SK-N-SH (cell line): ENCODE results near the gene TIMM17A. TPM values are rescaled to one million over a fixed set of nuclear protein-coding genes. Genes with fewer than 3 reads are reported as not detected.

Experiments
- CTCF ChIA-PET: fragments of 300-600, 350-600 bp; formaldehyde crosslinking; extraction: SDS; loops from one replicate; lab custom pipeline; 2021; lab: Yijun Ruan, JAX
- POLR2A ChIA-PET: fragments of 350-600 bp; sonication (Branson Sonifier 250); formaldehyde crosslinking; extraction: SDS; loops from one replicate; lab custom pipeline; 2020; ENCODE audit warnings: antibody characterized with exemption, inconsistent platforms; lab: Yijun Ruan, JAX
- DNase-seq: peaks from one replicate; pipeline ENCODE4 v3.0.0; 2012
- H2AFZ ChIP-seq: fragments of 200-600 bp; sonication (generic); 2 replicates; pipeline ENCODE4 v1.8.1; 2016; ENCODE audit warnings: antibody characterized with exemption, mild to moderate bottlenecking, low read depth
- H3F3A ChIP-seq: fragments of 200-600 bp; sonication (generic); replicated peaks from 2 replicates; pipeline ENCODE3; 2016; ENCODE audit warnings: antibody characterized with exemption, mild to moderate bottlenecking; ENCODE audit not compliant: insufficient read depth
- H3K27ac ChIP-seq, 2 experiments: fragments of 200-500 bp in 1 of 2; fragments of 200-600 bp in 1 of 2; sonication (Bioruptor generic) in 1 of 2; sonication (generic), shearing (Covaris generic) in 1 of 2; 2 replicates each; pipeline versions ENCODE4 v1.5.1 to v1.6.1; 2014 to 2016; ENCODE audit warnings: low read depth in 2 of 2, inconsistent platforms in 1 of 2, low read length in 1 of 2, mild to moderate bottlenecking in 1 of 2, mixed read lengths in 1 of 2
- H3K27me3 ChIP-seq: fragments of 200-600 bp; sonication (generic), shearing (Covaris generic); 2 replicates; pipeline ENCODE4 v1.6.1; 2016; ENCODE audit warnings: mixed run types; ENCODE audit not compliant: insufficient read depth
- H3K36me3 ChIP-seq, 2 experiments: fragments of 200-500 bp in 1 of 2; fragments of 200-600 bp in 1 of 2; sonication (Bioruptor generic) in 1 of 2; sonication (generic) in 1 of 2; replicated peaks in 1 of 2; 2 replicates each; pipeline versions ENCODE3 to v1.5.1; 2014 to 2016; ENCODE audit warnings: low read length in 1 of 2, mild to moderate bottlenecking in 1 of 2; ENCODE audit not compliant: insufficient read depth in 2 of 2, control insufficient read depth in 1 of 2
- H3K4me1 ChIP-seq, 2 experiments: fragments of 200-500 bp in 1 of 2; fragments of 200-600 bp in 1 of 2; sonication (Bioruptor generic) in 1 of 2; sonication (generic), shearing (Covaris generic) in 1 of 2; 2 replicates each; pipeline versions ENCODE4 v1.5.1 to v1.6.1; 2014 to 2016; ENCODE audit warnings: low read depth in 1 of 2, low read length in 1 of 2, mixed run types in 1 of 2; ENCODE audit not compliant: insufficient read depth in 2 of 2, control insufficient read depth in 1 of 2
- H3K4me2 ChIP-seq: fragments of 200-600 bp; sonication (generic), shearing (Covaris generic); 2 replicates; pipeline ENCODE4 v1.6.1; 2017; ENCODE audit warnings: mixed run types
- H3K4me3 ChIP-seq, 2 experiments: fragments of 200-500 bp in 1 of 2; fragments of 200-600 bp in 1 of 2; sonication (Bioruptor generic) in 1 of 2; sonication (generic), shearing (Covaris generic) in 1 of 2; 2 replicates each; pipeline versions ENCODE4 v1.5.1 to v1.8.1; 2014 to 2016; ENCODE audit warnings: low read depth in 2 of 2, inconsistent platforms in 1 of 2, low read length in 1 of 2, mild to moderate bottlenecking in 1 of 2, mixed read lengths in 1 of 2, moderate library complexity in 1 of 2
- H3K79me2 ChIP-seq: fragments of 200-600 bp; sonication (generic); 2 replicates; pipeline ENCODE4 v1.8.1; 2017; ENCODE audit warnings: mild to moderate bottlenecking; ENCODE audit not compliant: insufficient read depth
- H3K9ac ChIP-seq: fragments of 200-600 bp; sonication (generic); 2 replicates; pipeline ENCODE4 v1.6.1; 2017; ENCODE audit warnings: mixed run types
- H3K9me2 ChIP-seq: fragments of 200-600 bp; sonication (generic); 2 replicates; pipeline ENCODE4 v1.6.1; 2017; ENCODE audit warnings: mixed run types
- H3K9me3 ChIP-seq: fragments of 200-600 bp; sonication (generic); 2 replicates; pipeline ENCODE4 v1.6.1; 2017; ENCODE audit warnings: mixed run types, mild to moderate bottlenecking, moderate library complexity
- H4K20me1 ChIP-seq: fragments of 200-600 bp; sonication (generic); 2 replicates; pipeline ENCODE4 v1.6.1; 2017; ENCODE audit warnings: mild to moderate bottlenecking, mixed run types; ENCODE audit not compliant: insufficient read depth
- CHD2 ChIP-seq: fragments of 150-350 bp; IDR thresholded peaks from 2 replicates; pipeline ENCODE4 v1.6.1; 2018; ENCODE audit warnings: low read length; ENCODE audit not compliant: partially characterized antibody
- EZH2phosphoT487 ChIP-seq: fragments of 200-600 bp; sonication (generic); IDR thresholded peaks from 2 replicates; pipeline ENCODE4 v1.6.1; 2017; ENCODE audit warnings: low read depth, mixed run types, mild to moderate bottlenecking, antibody characterized with exemption, moderate library complexity, borderline replicate concordance
- GABPA ChIP-seq: IDR thresholded peaks from 2 replicates; pipeline ENCODE4 v1.4.0; 2012; ENCODE audit warnings: low read depth, mild to moderate bottlenecking
- GATA2 ChIP-seq: sonication (generic); formaldehyde crosslinking; IDR thresholded peaks from 2 replicates; pipeline ENCODE4 v1.5.0; 2020; ENCODE audit warnings: mild to moderate bottlenecking, missing genetic modification reagents
- MAX ChIP-seq: IDR thresholded peaks from 2 replicates; pipeline ENCODE4 v1.4.0; 2012; ENCODE audit warnings: low read depth
- MXI1 ChIP-seq: IDR thresholded peaks from 2 replicates; pipeline ENCODE4 v1.6.1; 2012; ENCODE audit warnings: mild to moderate bottlenecking, low read depth, low read length, improper control_type of control experiment
- PBX3 ChIP-seq: IDR thresholded peaks from 2 replicates; pipeline ENCODE4; 2012
- POLR2AphosphoS5 ChIP-seq: IDR thresholded peaks from 2 replicates; pipeline ENCODE4 v1.6.1; 2012; ENCODE audit warnings: low read depth, low read length
- RFX5 ChIP-seq: IDR thresholded peaks from 2 replicates; pipeline ENCODE4 v1.6.1; 2012; ENCODE audit warnings: mild to moderate bottlenecking, improper control_type of control experiment, low read length
- SIN3A ChIP-seq: IDR thresholded peaks from 2 replicates; pipeline ENCODE4 v1.6.1; 2012; ENCODE audit warnings: low read depth, mild to moderate bottlenecking, low read length, moderate library complexity, borderline replicate concordance
- TAF1 ChIP-seq: IDR thresholded peaks from 2 replicates; pipeline ENCODE4 v1.6.1; 2012; ENCODE audit warnings: low read depth, mild to moderate bottlenecking, low read length, moderate library complexity, borderline replicate concordance
- TEAD4 ChIP-seq: IDR thresholded peaks from 2 replicates; pipeline ENCODE4 v1.4.0; 2012; ENCODE audit warnings: mild to moderate bottlenecking, borderline replicate concordance; ENCODE audit not compliant: insufficient read depth
- WGBS: methylation state at CpG from one replicate; pipeline ENCODE4 v1.1.6; 2017; ENCODE audit warnings: low lambda C conversion rate; 5-methylcytosine and 5-hydroxymethylcytosine counted together
- polyA plus RNA-seq, 3 experiments: library from polyadenylated mRNA; depleted of rRNA; stranded (reverse); fragments of >200 nt; gene quantifications; 2 replicates each; pipeline ENCODE4 v1.2.3, GENCODE V29; 2012
- TF ChIP-seq, protein P1 (sequence below): fragments of 150-350 bp; IDR thresholded peaks from 2 replicates; pipeline ENCODE4 v1.6.1; 2016; ENCODE audit warnings: mild to moderate bottlenecking, low read depth, low read length
- TF ChIP-seq, protein P2 (sequence below): IDR thresholded peaks from 2 replicates; pipeline ENCODE4 v1.6.1; 2012; ENCODE audit warnings: mild to moderate bottlenecking, low read depth, low read length, moderate library complexity

Gene TIMM17A
- polyA plus RNA-seq, 1 of the 3 experiments (the other 2 are of a cell fraction), result 33.6 TPM

GRCh38 chr1:201946224-201946908, 8.9 kb upstream of the TIMM17A start, which contains the start of gene LMOD1:
Gene LMOD1 (minus strand): TSS chr1:201946548. CDS start chr1:201946340, 208 bp downstream.
- H3K4me1 ChIP-seq, result peaks cover 0 to 17% of the 10 kb centered on the region in 2 experiments; a peak in 2 of 4 replicates
- peaks cover 4% of the 10 kb centered on the region for H3F3A ChIP-seq
- no peaks in the 10 kb centered on the region for H3K79me2 ChIP-seq
- WGBS, result 8% methylated on average over 25 of the region's 28 CpGs
- peak; percentile 82 for DNase-seq
- H3K4me2 ChIP-seq, result peak within 1 kb of the TSS; percentile 93
- peak within 1 kb of the TSS; percentile 36; the same call in 1 of the 2 replicates for H3K9ac ChIP-seq
- no peaks in the 10 kb centered on the region for H3K27me3 ChIP-seq
- H3K27ac ChIP-seq, result peak within 1 kb of the TSS; percentile 29 to 68; a peak in 1 of 4 replicates
- H2AFZ ChIP-seq, result peak within 1 kb of the TSS; percentile 91
- H3K9me3 ChIP-seq, result no peaks in the 10 kb centered on the region
- CTCF ChIA-PET, result interaction anchor here (0.9 to 3.6 kb wide), 9 partner anchors 8 to 68 kb away, joined by 3 to 32 read pairs (median 4); no protein-coding TSS in a partner anchor
- no peaks in the 10 kb centered on the region for H3K9me2 ChIP-seq
- peak within 1 kb of the TSS; percentile 52 to 72 for H3K4me3 ChIP-seq
- H3K36me3 ChIP-seq, result no peaks in the 10 kb centered on the region
- POLR2A ChIA-PET, result interaction anchor here (1.2 kb wide), 2 partner anchors 9 to 44 kb away, joined by 3 to 6 read pairs; partner anchors contain the start of gene TIMM17A
- no peaks in the 10 kb centered on the region for H4K20me1 ChIP-seq
- TF ChIP-seq TEAD4, result 0 out of 2 replicates have a peak, but pooled peaks have one; percentile 54
- TF ChIP-seq EZH2phosphoT487, result no peak
- peak; percentile 85; the same call in 1 of the 2 replicates for TF ChIP-seq SIN3A
- TF ChIP-seq MXI1, result peak; percentile 28; the same call in 1 of the 2 replicates
- TF ChIP-seq GATA2 (CRISPR knock-in tag), result no peak
- TF ChIP-seq CHD2, result no peak
- peak; percentile 50; the same call in 1 of the 2 replicates for TF ChIP-seq TAF1
- peak; percentile 59; the same call in 1 of the 2 replicates for TF ChIP-seq POLR2AphosphoS5
- TF ChIP-seq, protein P1, sequence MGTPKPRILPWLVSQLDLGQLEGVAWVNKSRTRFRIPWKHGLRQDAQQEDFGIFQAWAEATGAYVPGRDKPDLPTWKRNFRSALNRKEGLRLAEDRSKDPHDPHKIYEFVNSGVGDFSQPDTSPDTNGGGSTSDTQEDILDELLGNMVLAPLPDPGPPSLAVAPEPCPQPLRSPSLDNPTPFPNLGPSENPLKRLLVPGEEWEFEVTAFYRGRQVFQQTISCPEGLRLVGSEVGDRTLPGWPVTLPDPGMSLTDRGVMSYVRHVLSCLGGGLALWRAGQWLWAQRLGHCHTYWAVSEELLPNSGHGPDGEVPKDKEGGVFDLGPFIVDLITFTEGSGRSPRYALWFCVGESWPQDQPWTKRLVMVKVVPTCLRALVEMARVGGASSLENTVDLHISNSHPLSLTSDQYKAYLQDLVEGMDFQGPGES, result peak; percentile 25; the same call in 1 of the 2 replicates
- TF ChIP-seq RFX5, result 0 out of 2 replicates have a peak, but pooled peaks have one; percentile 48
- TF ChIP-seq, protein P2, sequence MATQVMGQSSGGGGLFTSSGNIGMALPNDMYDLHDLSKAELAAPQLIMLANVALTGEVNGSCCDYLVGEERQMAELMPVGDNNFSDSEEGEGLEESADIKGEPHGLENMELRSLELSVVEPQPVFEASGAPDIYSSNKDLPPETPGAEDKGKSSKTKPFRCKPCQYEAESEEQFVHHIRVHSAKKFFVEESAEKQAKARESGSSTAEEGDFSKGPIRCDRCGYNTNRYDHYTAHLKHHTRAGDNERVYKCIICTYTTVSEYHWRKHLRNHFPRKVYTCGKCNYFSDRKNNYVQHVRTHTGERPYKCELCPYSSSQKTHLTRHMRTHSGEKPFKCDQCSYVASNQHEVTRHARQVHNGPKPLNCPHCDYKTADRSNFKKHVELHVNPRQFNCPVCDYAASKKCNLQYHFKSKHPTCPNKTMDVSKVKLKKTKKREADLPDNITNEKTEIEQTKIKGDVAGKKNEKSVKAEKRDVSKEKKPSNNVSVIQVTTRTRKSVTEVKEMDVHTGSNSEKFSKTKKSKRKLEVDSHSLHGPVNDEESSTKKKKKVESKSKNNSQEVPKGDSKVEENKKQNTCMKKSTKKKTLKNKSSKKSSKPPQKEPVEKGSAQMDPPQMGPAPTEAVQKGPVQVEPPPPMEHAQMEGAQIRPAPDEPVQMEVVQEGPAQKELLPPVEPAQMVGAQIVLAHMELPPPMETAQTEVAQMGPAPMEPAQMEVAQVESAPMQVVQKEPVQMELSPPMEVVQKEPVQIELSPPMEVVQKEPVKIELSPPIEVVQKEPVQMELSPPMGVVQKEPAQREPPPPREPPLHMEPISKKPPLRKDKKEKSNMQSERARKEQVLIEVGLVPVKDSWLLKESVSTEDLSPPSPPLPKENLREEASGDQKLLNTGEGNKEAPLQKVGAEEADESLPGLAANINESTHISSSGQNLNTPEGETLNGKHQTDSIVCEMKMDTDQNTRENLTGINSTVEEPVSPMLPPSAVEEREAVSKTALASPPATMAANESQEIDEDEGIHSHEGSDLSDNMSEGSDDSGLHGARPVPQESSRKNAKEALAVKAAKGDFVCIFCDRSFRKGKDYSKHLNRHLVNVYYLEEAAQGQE, result peak; percentile 43; the same call in 1 of the 2 replicates
- TF ChIP-seq MAX, result peak; percentile 50; the same call in 1 of the 2 replicates
- TF ChIP-seq PBX3, result peak; percentile 55
- no peak for TF ChIP-seq GABPA
- TF ChIP-seq, all 33 proteins: peak for 10
